Stomach (tissue), 4 donors: ENCODE data around the gene REX1BD.

Experiments
- EP300 ChIP-seq: sonication (generic); formaldehyde crosslinking; IDR thresholded peaks from one replicate; pipeline ENCODE4 v1.6.1; 2017; ENCODE audit warnings: antibody characterized with exemption
- POLR2A ChIP-seq, 4 donors: fragments of 450-650 bp; IDR thresholded peaks; one replicate each; pipeline ENCODE4 v1.6.1; 2016; ENCODE audit warnings: antibody characterized with exemption in 4 of 4, control low read depth in 2 of 4, mild to moderate bottlenecking in 1 of 4, moderate library complexity in 1 of 4
- POLR2AphosphoS5 ChIP-seq, 3 donors: sonication (generic); formaldehyde crosslinking; IDR thresholded peaks; one replicate each; pipeline ENCODE4 v1.6.1; 2016; ENCODE audit warnings: antibody characterized with exemption in 3 of 3
- TF ChIP-seq, protein P1 (sequence below), 7 experiments: fragments of 450-650 bp in 4 of 7; fragments of 200-600 bp in 3 of 7; sonication (generic) in 3 of 7; IDR thresholded peaks; one replicate each; pipeline ENCODE4 v1.5.1; 2016 to 2019; ENCODE audit warnings: antibody characterized with exemption in 7 of 7, control low read depth in 2 of 7, mild to moderate bottlenecking in 1 of 7

DNA sequence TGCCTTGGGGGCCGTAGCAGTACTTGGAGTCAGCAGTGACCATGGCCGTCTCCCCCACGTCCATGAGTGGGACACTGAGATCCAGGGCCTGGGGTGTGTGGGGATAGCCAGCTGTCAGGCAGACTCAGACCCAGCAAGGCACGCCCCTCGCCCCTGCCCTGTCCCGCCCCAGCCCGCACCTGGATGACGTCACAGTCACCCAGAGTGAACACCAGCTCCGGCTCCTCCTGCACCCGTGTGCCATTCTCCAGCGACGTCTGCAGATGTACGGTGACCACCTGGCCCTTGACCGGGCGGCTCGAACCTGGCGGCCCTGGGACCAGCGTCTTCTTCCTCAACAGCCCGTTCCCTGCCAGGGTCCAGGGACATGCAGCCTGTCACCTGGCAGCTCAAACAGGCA, 49.2 kb upstream of the REX1BD start:
- TF ChIP-seq, protein P1, sequence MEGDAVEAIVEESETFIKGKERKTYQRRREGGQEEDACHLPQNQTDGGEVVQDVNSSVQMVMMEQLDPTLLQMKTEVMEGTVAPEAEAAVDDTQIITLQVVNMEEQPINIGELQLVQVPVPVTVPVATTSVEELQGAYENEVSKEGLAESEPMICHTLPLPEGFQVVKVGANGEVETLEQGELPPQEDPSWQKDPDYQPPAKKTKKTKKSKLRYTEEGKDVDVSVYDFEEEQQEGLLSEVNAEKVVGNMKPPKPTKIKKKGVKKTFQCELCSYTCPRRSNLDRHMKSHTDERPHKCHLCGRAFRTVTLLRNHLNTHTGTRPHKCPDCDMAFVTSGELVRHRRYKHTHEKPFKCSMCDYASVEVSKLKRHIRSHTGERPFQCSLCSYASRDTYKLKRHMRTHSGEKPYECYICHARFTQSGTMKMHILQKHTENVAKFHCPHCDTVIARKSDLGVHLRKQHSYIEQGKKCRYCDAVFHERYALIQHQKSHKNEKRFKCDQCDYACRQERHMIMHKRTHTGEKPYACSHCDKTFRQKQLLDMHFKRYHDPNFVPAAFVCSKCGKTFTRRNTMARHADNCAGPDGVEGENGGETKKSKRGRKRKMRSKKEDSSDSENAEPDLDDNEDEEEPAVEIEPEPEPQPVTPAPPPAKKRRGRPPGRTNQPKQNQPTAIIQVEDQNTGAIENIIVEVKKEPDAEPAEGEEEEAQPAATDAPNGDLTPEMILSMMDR (IDR thresholded peaks at IDR 0.05) = no peak
- TF ChIP-seq POLR2AphosphoS5 (IDR thresholded peaks at IDR 0.05) = no peak
- TF ChIP-seq POLR2A (IDR thresholded peaks at IDR 0.05) = no peak
- no peak for TF ChIP-seq EP300
